C4-2B (cell line): ENCODE results near the gene MPC1L.

Source experiments
- CTCF ChIP-seq: fragments of 450-650 bp; conservative IDR thresholded peaks from 2 replicates; pipeline ENCODE4 v1.5.1; 2017; ENCODE audit warnings: mild to moderate bottlenecking
- ZFX ChIP-seq: fragments of 450-650 bp; IDR thresholded peaks from 2 replicates; pipeline ENCODE4 v1.6.1; 2017

- no peak for TF ChIP-seq CTCF
- TF ChIP-seq ZFX = no peak
These were observed 29.4 kb downstream of the MPC1L start for GRCh38 chrX:40652664-40653063.
